Subcutaneous adipose tissue (tissue), 4 donors: ENCODE measurements around the gene CELF4. TPM values are rescaled to one million over a fixed set of nuclear protein-coding genes. Genes with fewer than 3 reads are reported as not detected.

Experiments
- total RNA-seq, 4 donors: library from RNA; depleted of rRNA; stranded (reverse); fragments of >200 nt; gene quantifications; one replicate each; pipeline ENCODE4 v1.1.0, GENCODE V29; 2016
- TF ChIP-seq, protein P1 (sequence below): fragments of 450-650 bp; IDR thresholded peaks from one replicate; pipeline ENCODE4 v1.5.1; 2016; ENCODE audit warnings: low read depth, mild to moderate bottlenecking, control low read depth, antibody characterized with exemption, moderate library complexity

CELF4 gene
- total RNA-seq, 4 donors from 2014 or later: not detected

GRCh38 chr18:37582261-37582660 is 16.7 kb upstream of the CELF4 start:
- TF ChIP-seq, protein P1, sequence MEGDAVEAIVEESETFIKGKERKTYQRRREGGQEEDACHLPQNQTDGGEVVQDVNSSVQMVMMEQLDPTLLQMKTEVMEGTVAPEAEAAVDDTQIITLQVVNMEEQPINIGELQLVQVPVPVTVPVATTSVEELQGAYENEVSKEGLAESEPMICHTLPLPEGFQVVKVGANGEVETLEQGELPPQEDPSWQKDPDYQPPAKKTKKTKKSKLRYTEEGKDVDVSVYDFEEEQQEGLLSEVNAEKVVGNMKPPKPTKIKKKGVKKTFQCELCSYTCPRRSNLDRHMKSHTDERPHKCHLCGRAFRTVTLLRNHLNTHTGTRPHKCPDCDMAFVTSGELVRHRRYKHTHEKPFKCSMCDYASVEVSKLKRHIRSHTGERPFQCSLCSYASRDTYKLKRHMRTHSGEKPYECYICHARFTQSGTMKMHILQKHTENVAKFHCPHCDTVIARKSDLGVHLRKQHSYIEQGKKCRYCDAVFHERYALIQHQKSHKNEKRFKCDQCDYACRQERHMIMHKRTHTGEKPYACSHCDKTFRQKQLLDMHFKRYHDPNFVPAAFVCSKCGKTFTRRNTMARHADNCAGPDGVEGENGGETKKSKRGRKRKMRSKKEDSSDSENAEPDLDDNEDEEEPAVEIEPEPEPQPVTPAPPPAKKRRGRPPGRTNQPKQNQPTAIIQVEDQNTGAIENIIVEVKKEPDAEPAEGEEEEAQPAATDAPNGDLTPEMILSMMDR: no peak

DNA sequence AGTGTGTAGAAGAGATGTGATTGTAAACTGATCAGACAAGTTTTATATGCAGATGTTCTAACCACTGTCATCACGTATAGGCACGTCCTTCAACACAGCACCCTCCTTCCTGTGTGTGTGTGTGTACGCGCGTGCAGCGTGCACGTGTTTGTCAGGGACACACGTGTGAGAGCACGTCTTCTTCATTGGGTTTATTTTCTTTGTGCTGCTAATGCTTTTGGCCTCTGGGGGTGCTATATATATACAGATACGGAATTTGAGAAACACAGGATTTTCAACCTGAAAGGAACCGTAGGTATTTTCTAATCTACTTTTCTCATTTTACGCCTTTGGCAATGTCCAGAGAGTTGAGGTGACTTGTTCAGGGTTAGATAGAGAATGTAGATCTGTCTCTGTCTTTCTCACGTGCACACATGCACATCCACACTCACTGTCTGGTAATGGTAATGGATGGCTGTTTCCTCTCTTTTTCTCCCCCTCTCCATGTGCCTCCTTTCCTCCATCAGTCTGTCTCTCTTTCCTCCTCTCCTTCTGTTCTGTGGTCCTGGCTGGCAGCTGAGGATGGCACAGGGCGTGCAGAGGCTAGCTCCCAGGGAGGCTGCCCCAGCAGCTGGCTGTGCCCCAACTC is 13.4 kb upstream of the CELF4 start:
- TF ChIP-seq, protein P1: no peak

DNA sequence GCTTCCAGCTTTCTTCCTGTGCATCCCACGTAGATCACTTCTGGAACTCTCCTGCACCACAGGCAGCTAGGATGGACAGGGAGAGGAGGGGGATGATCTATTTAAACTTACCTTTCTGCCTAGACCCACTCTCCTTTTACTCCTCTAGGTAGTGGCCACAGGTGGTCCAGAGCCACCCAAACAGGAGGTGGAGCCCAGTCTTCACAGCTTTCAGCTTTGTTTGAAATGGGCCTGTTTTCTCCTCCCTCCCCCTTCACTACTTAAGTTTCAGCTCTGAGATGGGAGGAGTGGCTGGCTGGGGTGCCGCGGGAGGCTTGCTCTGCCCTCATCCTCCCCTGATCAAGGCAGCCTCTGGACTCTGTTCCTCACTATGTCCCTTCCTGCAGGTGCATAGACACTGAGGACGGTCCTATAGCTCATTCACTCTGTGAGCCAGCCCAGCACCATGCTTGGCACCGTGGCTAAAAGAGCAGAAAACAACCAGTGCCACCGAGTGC is 12.6 kb upstream of the CELF4 start:
- TF ChIP-seq, protein P1: no peak

DNA sequence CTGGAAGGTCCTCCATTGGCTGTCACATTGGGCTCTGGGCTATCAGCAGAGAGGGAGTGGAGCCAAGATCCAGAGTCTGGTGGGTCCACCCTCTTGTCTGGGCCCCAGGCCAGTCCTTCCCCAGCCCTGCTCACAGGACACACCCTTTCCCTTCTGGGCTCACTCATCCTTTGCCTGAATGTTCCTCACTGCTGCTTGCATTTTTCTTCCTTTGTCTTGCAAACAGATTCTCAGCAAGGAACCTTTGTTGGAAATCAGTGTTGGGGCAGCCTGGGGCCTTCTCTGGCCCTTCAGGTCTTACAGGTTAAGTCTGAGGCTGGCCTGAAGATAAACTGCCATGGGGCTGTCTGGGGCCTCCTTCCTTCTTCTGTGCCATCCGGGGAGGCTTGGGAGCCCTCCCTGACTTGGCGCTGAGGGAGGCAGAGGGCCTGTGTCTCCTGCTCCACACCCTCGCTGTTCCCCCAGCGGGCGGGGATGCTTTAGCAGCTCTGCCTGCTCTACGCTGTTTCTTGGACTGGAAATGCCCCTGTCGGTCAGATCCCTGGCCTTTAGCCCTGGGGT is 11.5 kb upstream of the CELF4 start:
- TF ChIP-seq, protein P1: no peak

DNA sequence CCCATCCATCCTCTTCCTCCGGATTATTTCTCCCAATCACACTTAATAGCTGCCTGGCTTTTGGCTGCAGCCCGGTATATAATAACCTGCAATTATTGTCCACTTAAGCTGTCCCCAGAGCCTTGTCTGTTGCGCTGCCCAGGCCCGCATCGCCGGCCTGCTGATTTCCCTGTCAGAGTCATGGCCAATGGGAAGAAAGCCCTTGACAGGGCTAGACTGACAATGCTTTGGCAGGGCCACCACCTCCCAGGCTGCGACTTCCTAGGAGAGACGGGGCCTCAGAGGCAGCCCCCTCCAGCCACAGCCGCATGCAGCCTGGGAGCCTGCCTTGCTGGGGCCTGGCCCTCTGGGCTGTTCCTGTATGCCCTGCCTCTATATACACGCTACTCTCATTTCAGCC is 10.0 kb upstream of the CELF4 start:
- TF ChIP-seq, protein P1: no peak

DNA sequence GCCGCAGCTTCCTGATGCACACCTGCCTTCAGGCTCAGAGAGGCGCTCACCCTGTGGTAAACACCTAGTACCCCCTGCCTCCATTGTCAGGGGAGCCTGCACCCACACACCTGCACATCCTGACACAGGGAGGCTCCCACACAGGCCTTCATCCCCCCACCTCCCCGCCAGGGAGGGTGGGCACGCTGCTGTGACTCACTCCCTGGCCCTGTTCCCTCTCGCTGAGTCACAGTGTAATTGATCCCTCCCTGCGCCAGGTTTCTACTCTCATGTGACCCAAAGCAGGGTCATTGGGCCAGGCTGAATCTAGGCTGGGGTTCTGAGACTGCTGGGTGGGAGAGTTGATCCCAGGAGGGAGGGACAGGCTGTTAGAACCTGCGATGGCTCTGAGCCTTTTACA is 8.5 kb upstream of the CELF4 start:
- TF ChIP-seq, protein P1: no peak

- TF ChIP-seq, protein P1: no peak
These were observed 7.1 kb upstream of the CELF4 start for GRCh38 chr18:37572736-37573135.
